OCI-LY3 (cell line): ENCODE results near the gene CUX1.

Source experiments
- CTCF ChIP-seq: fragments of 200-600, 300-600 bp; sonication (generic); IDR thresholded peaks from 2 replicates; pipeline ENCODE4 v1.5.1; 2014; ENCODE audit warnings: antibody characterized with exemption, low read length, low read depth
- EZH2phosphoT487 ChIP-seq: fragments of 200-600 bp; shearing (Covaris generic); IDR thresholded peaks from 2 replicates; pipeline ENCODE4 v1.6.1; 2018; ENCODE audit warnings: antibody characterized with exemption, mixed run types, low read depth

- TF ChIP-seq CTCF: no peak
- no peak for TF ChIP-seq EZH2phosphoT487
These were observed 114.7 kb downstream of the CUX1 start for GRCh38 chr7:101932083-101932482.
